Tibial artery (tissue), 4 donors: Measurements from ENCODE around the gene ZKSCAN3.

Experiments
- DNase-seq, 2 donors: peaks; one replicate each; pipeline ENCODE4 v3.0.0-alpha.2; 2019
- H3K27ac ChIP-seq, 2 donors: fragments of 200-600 bp; sonication (generic) in 1 of 2; 1 replicate in 1 of 2; 2 replicates in 1 of 2; pipeline ENCODE4 v1.5.1; 2018 to 2019; ENCODE audit warnings: mild to moderate bottlenecking in 1 of 2
- H3K27me3 ChIP-seq, 2 donors: fragments of 200-600 bp; sonication (generic) in 1 of 2; one replicate each; pipeline versions ENCODE4 v1.5.1 to v1.6.0; 2016 to 2019
- H3K36me3 ChIP-seq, 3 donors: fragments of 200-600 bp; sonication (generic) in 2 of 3; one replicate each; pipeline ENCODE4 v1.5.1; 2016 to 2019; ENCODE audit warnings: mild to moderate bottlenecking in 2 of 3
- H3K4me1 ChIP-seq, 4 donors: fragments of 200-600 bp; sonication (generic) in 2 of 4; 1 replicate in 3 of 4; 2 replicates in 1 of 4; pipeline ENCODE4 v1.5.1; 2016 to 2019
- H3K4me3 ChIP-seq, 2 donors: fragments of 200-600 bp; sonication (generic) in 1 of 2; 1 replicate in 1 of 2; 2 replicates in 1 of 2; pipeline ENCODE4 v1.5.1; 2018 to 2019; ENCODE audit warnings: mild to moderate bottlenecking in 2 of 2
- H3K9me3 ChIP-seq, 3 donors: fragments of 200-600 bp; sonication (generic) in 1 of 3; one replicate each; pipeline ENCODE4 v1.5.1; 2016 to 2019
- intact Hi-C: fragments of 100-400 bp; cut with DNase I; formaldehyde crosslinking; loops from one replicate; pipeline ENCODE4 v1.15.0; 2023; ENCODE audit warnings: low total_unique reads
- TF ChIP-seq, protein P1 (sequence below), 2 experiments: fragments of 200-600 bp in 1 of 2; fragments of 450-650 bp in 1 of 2; IDR thresholded peaks; one replicate each; pipeline ENCODE4 v1.5.1; 2017 to 2019; ENCODE audit warnings: antibody characterized with exemption in 2 of 2, mild to moderate bottlenecking in 1 of 2, moderate library complexity in 1 of 2

ZKSCAN3 gene

GRCh38 chr6:28322661-28323060 lies 27.1 kb upstream of the ZKSCAN3 start:
- DNase-seq = no peak
- Histone ChIP-seq H3K4me3 (no peak overlapping the region), H3K27me3 (no peaks in the 10 kb centered on the region), H3K36me3 (peaks cover 55 to 66% (median 66%) of the 10 kb centered on the region in 3 donors), H3K4me1 (no peaks in the 10 kb centered on the region), H3K27ac (no peak overlapping the region), H3K9me3 (peaks cover 0 to 45% (median 40%) of the 10 kb centered on the region in 3 donors)
- intact Hi-C loops = no loop called here
- TF ChIP-seq, protein P1, sequence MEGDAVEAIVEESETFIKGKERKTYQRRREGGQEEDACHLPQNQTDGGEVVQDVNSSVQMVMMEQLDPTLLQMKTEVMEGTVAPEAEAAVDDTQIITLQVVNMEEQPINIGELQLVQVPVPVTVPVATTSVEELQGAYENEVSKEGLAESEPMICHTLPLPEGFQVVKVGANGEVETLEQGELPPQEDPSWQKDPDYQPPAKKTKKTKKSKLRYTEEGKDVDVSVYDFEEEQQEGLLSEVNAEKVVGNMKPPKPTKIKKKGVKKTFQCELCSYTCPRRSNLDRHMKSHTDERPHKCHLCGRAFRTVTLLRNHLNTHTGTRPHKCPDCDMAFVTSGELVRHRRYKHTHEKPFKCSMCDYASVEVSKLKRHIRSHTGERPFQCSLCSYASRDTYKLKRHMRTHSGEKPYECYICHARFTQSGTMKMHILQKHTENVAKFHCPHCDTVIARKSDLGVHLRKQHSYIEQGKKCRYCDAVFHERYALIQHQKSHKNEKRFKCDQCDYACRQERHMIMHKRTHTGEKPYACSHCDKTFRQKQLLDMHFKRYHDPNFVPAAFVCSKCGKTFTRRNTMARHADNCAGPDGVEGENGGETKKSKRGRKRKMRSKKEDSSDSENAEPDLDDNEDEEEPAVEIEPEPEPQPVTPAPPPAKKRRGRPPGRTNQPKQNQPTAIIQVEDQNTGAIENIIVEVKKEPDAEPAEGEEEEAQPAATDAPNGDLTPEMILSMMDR (IDR thresholded peaks at IDR 0.05) = no peak

DNA sequence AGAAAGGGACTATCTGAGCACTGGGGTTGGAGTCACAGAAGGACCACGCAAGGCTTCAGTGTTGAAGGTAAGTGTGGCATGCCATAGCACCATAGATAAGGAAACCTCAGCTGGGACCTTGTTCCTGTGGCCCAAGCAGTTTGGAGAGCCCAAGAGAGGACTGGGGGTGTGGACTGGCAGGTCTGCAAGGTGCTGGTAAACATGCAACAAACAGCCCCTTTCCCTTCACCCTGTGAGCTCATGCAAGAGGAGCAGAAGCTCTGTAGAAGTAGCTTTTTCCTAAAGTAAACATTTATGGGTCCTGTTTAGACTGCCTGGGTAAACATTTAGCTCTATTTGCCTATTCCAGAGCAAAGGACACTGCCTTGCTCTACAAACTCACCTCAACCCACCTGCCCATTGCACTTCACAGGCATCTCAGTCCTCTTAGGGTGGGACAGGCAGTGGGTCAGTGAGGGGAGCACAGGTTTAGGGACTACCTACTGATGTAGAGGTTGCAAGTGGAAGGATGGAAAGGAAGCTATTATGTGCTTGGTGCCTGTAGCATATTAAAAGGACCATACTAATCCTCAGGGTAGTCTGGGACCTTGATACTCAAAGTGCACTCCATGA lies 25.8 kb upstream of the ZKSCAN3 start:
- H3K9me3 ChIP-seq = peaks cover 0 to 58% (median 29%) of the 10 kb centered on the region in 3 donors
- no peaks in the 10 kb centered on the region for H3K27me3 ChIP-seq
- TF ChIP-seq, protein P1 (IDR thresholded peaks at IDR 0.05) = no peak
- intact Hi-C loops = no loop called here
- no peak overlapping the region for H3K27ac ChIP-seq
- H3K4me1 ChIP-seq = no peaks in the 10 kb centered on the region
- no peak for DNase-seq
- H3K36me3 ChIP-seq = peaks cover 65 to 76% (median 65%) of the 10 kb centered on the region in 3 donors
- H3K4me3 ChIP-seq = no peak overlapping the region

GRCh38 chr6:28326371-28326948 lies 23.3 kb upstream of the ZKSCAN3 start:
- intact Hi-C loops = no loop called here
- DNase-seq = no peak
- Histone ChIP-seq H3K9me3 (peaks cover 0 to 51% (median 26%) of the 10 kb centered on the region in 3 donors), H3K4me1 (no peaks in the 10 kb centered on the region), H3K27me3 (no peaks in the 10 kb centered on the region), H3K27ac (no peak overlapping the region), H3K4me3 (no peak overlapping the region), H3K36me3 (peaks cover 66 to 72% (median 70%) of the 10 kb centered on the region in 3 donors)
- TF ChIP-seq, protein P1 (IDR thresholded peaks at IDR 0.05) = no peak

- intact Hi-C loops = no loop called here
- Histone ChIP-seq H3K4me3 (no peak overlapping the region), H3K4me1 (peaks cover 0 to 10% (median 4%) of the 10 kb centered on the region in 4 donors), H3K27me3 (no peaks in the 10 kb centered on the region), H3K27ac (no peak overlapping the region), H3K36me3 (peaks cover 41 to 44% (median 43%) of the 10 kb centered on the region in 3 donors), H3K9me3 (peaks cover 0 to 46% (median 22%) of the 10 kb centered on the region in 3 donors)
- no peak for DNase-seq
- TF ChIP-seq, protein P1 (IDR thresholded peaks at IDR 0.05) = no peak
These were observed 19.7 kb upstream of the ZKSCAN3 start for GRCh38 chr6:28330041-28330440.

DNA sequence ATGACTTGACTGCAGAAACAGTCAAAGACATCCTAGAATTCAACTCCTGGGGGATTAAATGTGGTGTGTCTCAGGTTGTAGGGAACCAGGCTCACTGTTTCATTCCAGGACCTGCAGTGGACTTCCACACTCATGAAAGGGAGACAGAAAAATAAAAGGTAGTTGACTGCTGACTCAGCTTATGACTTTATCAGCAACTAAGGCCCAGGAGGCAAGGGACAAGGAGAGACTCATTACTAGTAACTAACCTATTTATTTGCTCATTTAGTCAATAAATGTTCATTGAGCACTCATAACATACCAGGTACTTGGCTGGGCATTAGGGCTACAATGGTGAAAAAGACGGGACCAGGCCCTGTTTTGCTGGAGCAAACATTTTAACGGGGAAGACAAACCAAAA lies 16.7 kb upstream of the ZKSCAN3 start:
- H3K4me1 ChIP-seq = peaks cover 0 to 19% (median 12%) of the 10 kb centered on the region in 4 donors
- peaks cover 0 to 15% (median 0%) of the 10 kb centered on the region in 3 donors for H3K9me3 ChIP-seq
- peaks cover 11 to 14% (median 13%) of the 10 kb centered on the region in 3 donors for H3K36me3 ChIP-seq
- H3K27me3 ChIP-seq = no peaks in the 10 kb centered on the region
- TF ChIP-seq, protein P1 (IDR thresholded peaks at IDR 0.05) = no peak
- no peak overlapping the region for H3K27ac ChIP-seq
- no peak for DNase-seq
- no peak overlapping the region for H3K4me3 ChIP-seq
- intact Hi-C loops = no loop called here
